Measurements from ENCODE around the gene PROP1.
"Not testable (repeated sequence)": the region's sequence is repeated elsewhere in the genome, so short reads cannot be mapped to it uniquely, and the experiment has no call there.

Gene PROP1

GRCh38 chr5:177995691-177996595 is at the start of gene PROP1:
TSS of gene PROP1 (minus strand) at chr5:177996242. CDS start at chr5:177995933, 309 bp downstream.
- no peak for DNase-seq

- DNase-seq: not testable (repeated sequence)
Observed at GRCh38 chr5:178019379-178020030, 23.5 kb upstream of the PROP1 start.

- not testable (repeated sequence) for DNase-seq
Observed at GRCh38 chr5:178012758-178013157, 16.7 kb upstream of the PROP1 start.

GRCh38 chr5:178011816-178012554 is 15.9 kb upstream of the PROP1 start:
- DNase-seq: not testable (repeated sequence)

GRCh38 chr5:178007272-178007671 is 11.2 kb upstream of the PROP1 start:
- DNase-seq: not testable (repeated sequence)

- peak; percentile 59 for DNase-seq
Observed at GRCh38 chr5:178006536-178007231, 10.6 kb upstream of the PROP1 start.

- DNase-seq: not testable (repeated sequence)
Observed at GRCh38 chr5:178006181-178006535, 10.1 kb upstream of the PROP1 start.

GRCh38 chr5:177997846-177998245 is 1.8 kb upstream of the PROP1 start:
- no peak for DNase-seq

- DNase-seq: no peak
Observed at GRCh38 chr5:177997319-177997670, 1.3 kb upstream of the PROP1 start.

GRCh38 chr5:177996660-177997318 is 747 bp upstream of the PROP1 start:
- no peak for DNase-seq

- no peak for DNase-seq
Observed at GRCh38 chr5:177994561-177995190, 1.4 kb downstream of the PROP1 start.

- no peak for DNase-seq
Observed at GRCh38 chr5:177994063-177994462, 2.0 kb downstream of the PROP1 start.

- DNase-seq: no peak
Observed at GRCh38 chr5:177992466-177992865, 3.6 kb downstream of the PROP1 start.

GRCh38 chr5:177988989-177989625 is 6.9 kb downstream of the PROP1 start:
- DNase-seq: no peak

- no peak for DNase-seq
Observed at GRCh38 chr5:177987326-177987725, 8.7 kb downstream of the PROP1 start.

GRCh38 chr5:177985430-177986040 is 10.5 kb downstream of the PROP1 start:
- DNase-seq: peak; percentile 35

GRCh38 chr5:177984584-177985206 is 11.3 kb downstream of the PROP1 start:
- peak; percentile 61 for DNase-seq

GRCh38 chr5:177983763-177984583 is 12.1 kb downstream of the PROP1 start:
- no peak for DNase-seq

- DNase-seq: no peak
Observed at GRCh38 chr5:177982956-177983355, 13.1 kb downstream of the PROP1 start.
